NCI-H526 treated with DMSO at 0.1 percent for 48 hours (cell line): ENCODE results near the gene CEACAM8.
A peak's percentile ranks its signal among the peaks of the same experiment; 100 is the strongest.

ENCODE experiments used
- DNase-seq: peaks from one replicate; lab custom pipeline; 2025; lab: John Stamatoyannopoulos, UW

Gene CEACAM8

GRCh38 chr19:42540071-42540553 is 54.6 kb downstream of the CEACAM8 start:
- DNase-seq: peak; percentile 26

- no peak for DNase-seq
Observed at GRCh38 chr19:42538841-42539709, 55.6 kb downstream of the CEACAM8 start.

GRCh38 chr19:42535276-42535675 is 59.4 kb downstream of the CEACAM8 start:
- DNase-seq: peak; percentile 97

GRCh38 chr19:42534391-42534790 is 60.3 kb downstream of the CEACAM8 start:
- DNase-seq: peak; percentile 65

GRCh38 chr19:42532891-42533290 is 61.8 kb downstream of the CEACAM8 start:
- no peak for DNase-seq

GRCh38 chr19:42531313-42531712 is 63.4 kb downstream of the CEACAM8 start:
- DNase-seq: no peak
